Stimulated activated CD4-positive, alpha-beta T cell treated with anti-CD3 and anti-CD28 coated beads, Interleukin-15, amount 100 ng/mL, for 48 hours (primary cell): ENCODE data around the gene BTN3A1.
"Not testable (repeated sequence)": the region's sequence is repeated elsewhere in the genome, so short reads cannot be mapped to it uniquely, and the experiment has no call there.

Experiments
- DNase-seq, 2 donors: peaks; one replicate each; pipeline ENCODE4 v3.0.0-alpha.2; 2020; ENCODE audit warnings: low read depth in 2 of 2

Gene BTN3A1

DNA sequence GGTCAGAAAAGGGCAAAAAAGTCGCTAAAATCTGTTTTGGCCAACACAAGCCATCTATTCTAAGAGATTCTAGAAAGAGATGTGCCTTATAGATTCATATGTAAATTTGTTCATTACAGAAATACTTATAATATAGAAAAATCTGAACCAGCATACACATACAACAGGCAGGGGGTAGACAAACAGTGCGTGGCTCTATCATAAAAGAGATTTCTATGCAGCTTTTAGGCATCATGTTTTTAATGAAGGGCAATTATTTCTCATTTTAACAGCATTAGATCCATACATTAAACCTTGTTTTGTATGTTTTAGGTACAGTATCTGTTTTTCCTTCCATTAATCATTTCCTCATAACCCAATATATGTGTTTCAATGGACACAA lies 38.9 kb downstream of the BTN3A1 start:
- DNase-seq = no peak

DNA sequence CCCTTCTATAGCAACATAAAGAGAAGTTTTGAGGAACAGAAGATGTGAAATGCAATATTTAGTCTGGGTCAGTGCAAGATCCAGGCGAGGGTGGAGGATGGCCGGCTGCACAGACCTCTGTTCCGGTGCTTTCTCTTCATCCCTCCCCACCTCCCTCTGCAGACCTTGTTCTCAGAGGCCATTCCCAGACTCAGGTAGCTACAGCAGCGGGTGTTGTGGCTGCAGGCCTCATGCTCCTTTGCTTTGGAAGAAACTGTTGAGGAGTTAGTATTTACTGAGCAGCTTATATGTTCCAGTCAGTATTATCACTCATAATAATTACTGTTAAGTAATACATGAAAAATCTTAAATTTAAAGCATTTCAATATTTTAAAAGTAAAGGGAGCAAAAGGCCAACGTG lies 39.9 kb downstream of the BTN3A1 start:
- no peak for DNase-seq

DNA sequence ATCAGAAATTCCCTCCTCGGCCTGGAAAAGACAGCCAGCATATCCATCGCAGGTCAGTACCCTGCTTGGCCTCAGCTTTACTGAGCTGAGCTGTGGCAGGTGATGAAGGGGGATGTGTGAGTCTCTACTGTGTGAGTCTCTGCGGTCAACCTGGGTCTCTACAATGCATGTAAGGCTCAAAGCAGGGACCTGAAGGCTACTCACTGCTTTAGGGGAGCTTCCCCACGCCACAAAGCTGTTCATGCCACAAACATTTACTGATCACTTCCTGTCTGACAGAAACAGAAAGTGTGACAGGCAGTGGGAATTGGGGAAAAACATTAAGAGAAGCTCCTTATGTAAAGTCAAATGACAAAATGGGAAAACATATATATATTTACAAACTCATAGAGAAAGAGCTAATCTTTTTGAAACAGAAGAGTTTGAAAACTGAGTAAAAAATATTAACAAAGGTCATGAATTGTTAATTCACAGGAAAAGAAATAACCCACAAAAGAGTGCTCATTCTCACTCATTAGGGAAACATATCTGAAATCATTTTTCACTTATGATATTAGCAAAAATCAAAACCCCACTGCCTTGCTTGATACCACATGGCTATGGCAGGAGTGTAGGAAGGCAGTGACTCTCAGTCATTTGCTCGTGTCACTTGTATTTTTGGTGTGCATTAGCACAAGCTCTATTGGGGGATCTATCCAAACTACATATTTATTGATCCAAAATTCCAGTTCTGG lies 44.0 kb downstream of the BTN3A1 start:
- no peak for DNase-seq

DNA sequence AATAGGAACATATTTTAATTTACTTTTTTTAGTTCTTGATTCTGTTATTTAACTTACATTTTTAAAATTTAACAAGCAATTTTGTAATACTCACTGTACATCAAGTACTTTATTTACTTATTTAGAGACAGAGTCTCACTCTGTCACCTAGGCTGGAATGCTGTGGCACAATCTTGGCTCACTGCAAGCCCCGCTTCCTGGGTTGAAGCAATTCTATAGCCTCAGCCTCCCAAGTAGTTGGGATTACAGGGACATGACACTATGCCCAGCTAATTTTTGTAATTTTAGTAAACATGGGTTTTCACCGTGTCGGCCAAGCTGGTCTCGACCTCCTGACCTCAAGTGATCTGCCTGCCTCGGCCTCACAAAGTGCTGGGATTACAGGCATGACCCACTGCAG lies 45.2 kb downstream of the BTN3A1 start:
- no peak for DNase-seq

- DNase-seq = no peak
Observed at GRCh38 chr6:26450240-26450639, 48.2 kb downstream of the BTN3A1 start.

GRCh38 chr6:26452631-26453235 lies 50.7 kb downstream of the BTN3A1 start:
- DNase-seq = no peak

GRCh38 chr6:26454631-26455030 lies 52.6 kb downstream of the BTN3A1 start:
- DNase-seq = no peak

DNA sequence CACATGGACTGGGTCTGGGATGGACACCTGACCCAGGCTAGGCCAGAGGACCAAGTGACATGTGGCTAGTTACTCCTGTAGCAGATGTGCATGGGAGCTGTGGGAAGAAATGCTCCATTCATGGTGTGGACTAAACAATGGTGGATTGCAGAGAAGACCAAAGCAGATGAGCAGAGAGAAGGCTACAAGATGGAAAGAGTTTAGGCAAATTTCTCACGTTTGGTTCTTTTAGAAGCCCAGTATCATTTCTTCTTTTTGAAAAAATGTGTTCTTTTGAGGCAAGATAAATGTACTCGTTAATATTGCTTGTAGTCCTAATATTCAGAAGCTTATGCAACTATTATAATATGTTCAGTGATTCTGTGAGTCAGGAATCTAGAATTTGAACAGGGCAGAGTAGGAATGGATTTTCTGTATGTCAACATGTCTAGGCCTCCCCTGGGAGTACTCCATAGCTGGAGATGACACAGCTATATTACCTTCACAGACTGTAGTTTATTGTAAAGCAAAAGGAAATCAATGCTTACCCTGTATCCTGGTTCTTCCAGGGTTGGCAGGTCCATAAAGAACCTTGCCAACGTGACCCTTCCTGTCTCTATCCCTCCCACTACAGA lies 53.4 kb downstream of the BTN3A1 start:
- DNase-seq = no peak

- DNase-seq = no peak
Observed at GRCh38 chr6:26457264-26457805, 55.3 kb downstream of the BTN3A1 start.

DNA sequence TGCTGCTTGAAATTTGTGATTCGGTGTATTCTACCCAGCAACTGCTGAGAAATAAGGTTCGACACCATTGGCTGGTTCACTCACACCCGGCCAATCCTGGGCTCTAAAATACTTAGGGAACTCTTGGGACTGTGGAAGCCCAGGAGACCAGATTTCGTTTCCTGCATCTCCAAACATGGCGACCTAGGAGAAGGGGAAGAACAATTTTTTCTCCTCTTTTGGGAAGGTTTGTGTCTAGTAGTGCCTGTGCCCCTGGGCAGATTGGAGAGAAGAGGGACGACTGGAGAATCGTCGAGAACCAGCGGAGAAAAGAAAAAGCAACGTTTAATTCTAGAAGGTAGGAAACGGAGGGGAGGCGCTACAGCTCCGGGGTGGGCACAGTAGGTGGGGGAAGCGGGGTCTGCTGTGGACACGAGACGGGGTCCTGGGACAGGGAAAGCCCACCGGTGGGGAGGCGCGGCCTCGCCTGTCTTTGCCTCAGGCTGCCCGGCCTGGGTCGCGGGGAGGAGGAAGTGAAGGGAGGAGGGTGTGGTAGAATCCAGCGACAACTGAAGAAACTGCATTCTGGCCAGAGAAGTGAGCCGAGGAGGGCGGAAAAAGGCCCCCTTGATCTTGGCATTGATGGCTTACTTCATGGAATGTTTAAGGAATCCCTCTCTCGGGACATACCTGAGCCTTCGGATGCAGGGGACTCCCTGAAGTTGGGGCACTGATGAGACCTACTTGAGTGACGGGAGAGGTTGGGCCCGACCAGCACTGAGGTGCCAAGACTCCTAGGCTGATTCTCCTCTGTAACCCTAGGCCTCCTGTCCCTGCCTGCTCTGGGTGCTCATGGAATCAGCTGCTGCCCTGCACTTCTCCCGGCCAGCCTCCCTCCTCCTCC lies 56.0 kb downstream of the BTN3A1 start, which contains the start of gene BTN2A1:
BTN2A1 (plus strand) TSS at position 150 of the 883 bp plus-strand sequence; CDS start at position 832, 682 bp downstream.
- peak; percentile 40 to 49 for DNase-seq

DNA sequence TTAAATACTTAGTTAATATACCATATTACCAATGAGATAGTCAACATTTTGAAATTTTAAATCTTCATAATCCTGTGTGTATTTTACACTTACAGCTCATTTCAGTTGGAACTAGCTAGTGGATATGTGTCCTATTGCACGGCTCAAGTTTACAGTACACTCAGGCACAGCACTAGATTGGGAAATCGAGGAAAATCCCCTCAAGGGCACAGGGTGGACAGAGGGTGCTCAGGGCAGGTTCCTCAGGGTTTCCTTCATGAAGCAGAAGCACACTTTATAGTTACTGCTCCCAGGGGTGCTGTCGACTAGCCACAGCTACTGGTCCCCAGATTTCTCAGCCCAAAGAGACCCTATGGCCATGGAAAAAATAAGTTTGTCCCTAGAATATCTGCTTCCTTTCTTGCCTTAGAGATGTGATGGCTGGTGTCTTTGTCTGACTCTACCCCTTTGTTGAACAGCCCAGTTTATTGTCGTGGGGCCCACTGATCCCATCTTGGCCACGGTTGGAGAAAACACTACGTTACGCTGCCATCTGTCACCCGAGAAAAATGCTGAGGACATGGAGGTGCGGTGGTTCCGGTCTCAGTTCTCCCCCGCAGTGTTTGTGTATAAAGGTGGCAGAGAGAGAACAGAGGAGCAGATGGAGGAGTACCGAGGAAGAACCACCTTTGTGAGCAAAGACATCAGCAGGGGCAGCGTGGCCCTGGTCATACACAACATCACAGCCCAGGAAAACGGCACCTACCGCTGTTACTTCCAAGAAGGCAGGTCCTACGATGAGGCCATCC lies 57.1 kb downstream of the BTN3A1 start:
- DNase-seq = no peak

DNA sequence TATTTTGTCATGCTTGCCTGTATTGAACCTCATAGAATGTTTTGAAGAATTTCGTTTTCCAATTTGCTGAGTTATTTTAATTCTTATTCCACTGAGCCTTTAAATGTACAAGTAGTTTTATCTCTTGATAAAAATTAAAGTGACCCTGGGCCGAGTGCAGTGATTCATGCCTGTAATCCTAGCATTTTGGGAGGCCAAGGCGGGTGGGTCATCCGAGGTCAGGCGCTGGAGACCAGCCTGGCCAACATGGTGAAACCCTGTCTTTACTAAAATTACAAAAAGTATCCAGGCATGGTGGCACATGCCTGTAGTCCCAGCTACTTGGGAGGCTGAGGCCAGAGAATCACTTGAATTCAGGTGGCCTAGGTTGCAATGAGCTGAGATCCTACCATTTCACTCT lies 59.3 kb downstream of the BTN3A1 start:
- DNase-seq = not testable (repeated sequence)

DNA sequence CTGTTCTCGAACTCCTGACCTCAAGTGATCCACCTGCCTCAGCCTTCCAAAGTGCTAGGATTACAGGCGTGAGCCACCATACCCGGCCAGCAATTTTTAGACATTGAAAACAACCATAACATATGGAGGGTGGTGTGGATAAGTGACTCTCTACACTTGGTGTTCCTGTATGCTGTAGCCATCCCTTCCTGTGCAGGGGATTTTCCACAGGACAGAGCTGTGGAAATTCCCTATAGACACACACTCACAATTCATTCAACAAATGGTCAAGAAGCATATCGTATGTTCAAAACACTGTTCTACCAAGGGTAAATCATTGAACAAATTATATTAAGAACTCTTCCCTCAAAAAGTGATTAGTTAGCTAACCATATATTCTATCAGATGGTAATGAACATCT lies 61.9 kb downstream of the BTN3A1 start:
- no peak for DNase-seq

DNA sequence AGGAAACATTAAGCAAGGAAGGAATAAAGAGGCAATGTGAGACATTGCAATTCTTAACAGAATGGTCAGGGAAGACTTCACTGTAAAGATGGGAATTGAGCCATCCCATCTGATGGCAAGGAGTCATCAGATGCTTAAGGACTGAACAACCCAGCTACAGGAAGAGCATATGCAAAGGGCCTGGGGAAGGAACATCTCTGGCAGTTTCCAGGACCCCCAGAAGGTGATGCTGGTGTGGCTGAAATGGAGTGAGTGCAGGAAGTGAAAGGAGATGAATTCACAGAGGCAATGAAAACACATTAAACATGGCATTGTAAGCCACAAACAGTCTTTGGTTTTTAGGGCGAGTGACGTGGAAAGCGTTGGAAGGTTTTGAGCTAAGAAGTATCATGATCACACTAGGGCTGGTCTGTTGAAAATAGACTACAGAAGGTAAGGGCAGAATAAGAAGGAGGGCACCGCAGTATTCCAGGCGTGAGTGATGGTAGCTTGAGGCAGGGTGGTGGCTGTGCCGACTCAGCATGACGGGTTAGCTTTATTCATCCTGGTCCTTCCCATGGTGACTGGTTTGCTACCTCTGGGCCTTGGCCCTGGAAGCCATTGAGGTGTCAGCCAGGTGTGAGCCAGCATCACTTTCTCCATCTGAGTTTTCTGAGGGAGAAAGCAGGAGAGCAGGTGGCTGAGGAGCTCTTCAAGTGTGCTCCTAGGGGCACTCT lies 62.5 kb downstream of the BTN3A1 start:
- no peak for DNase-seq
